ENCODE measurements around the gene PAN3.
"Not testable (repeated sequence)": the region's sequence is repeated elsewhere in the genome, so short reads cannot be mapped to it uniquely, and the experiment has no call there.

Gene PAN3, protein sequence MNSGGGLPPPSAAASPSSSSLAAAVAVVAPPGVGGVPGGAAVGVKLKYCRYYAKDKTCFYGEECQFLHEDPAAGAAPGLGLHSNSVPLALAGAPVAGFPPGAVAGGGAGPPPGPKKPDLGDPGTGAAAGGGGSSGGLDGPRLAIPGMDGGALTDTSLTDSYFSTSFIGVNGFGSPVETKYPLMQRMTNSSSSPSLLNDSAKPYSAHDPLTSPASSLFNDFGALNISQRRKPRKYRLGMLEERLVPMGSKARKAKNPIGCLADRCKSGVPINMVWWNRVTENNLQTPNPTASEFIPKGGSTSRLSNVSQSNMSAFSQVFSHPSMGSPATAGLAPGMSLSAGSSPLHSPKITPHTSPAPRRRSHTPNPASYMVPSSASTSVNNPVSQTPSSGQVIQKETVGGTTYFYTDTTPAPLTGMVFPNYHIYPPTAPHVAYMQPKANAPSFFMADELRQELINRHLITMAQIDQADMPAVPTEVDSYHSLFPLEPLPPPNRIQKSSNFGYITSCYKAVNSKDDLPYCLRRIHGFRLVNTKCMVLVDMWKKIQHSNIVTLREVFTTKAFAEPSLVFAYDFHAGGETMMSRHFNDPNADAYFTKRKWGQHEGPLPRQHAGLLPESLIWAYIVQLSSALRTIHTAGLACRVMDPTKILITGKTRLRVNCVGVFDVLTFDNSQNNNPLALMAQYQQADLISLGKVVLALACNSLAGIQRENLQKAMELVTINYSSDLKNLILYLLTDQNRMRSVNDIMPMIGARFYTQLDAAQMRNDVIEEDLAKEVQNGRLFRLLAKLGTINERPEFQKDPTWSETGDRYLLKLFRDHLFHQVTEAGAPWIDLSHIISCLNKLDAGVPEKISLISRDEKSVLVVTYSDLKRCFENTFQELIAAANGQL

DNA sequence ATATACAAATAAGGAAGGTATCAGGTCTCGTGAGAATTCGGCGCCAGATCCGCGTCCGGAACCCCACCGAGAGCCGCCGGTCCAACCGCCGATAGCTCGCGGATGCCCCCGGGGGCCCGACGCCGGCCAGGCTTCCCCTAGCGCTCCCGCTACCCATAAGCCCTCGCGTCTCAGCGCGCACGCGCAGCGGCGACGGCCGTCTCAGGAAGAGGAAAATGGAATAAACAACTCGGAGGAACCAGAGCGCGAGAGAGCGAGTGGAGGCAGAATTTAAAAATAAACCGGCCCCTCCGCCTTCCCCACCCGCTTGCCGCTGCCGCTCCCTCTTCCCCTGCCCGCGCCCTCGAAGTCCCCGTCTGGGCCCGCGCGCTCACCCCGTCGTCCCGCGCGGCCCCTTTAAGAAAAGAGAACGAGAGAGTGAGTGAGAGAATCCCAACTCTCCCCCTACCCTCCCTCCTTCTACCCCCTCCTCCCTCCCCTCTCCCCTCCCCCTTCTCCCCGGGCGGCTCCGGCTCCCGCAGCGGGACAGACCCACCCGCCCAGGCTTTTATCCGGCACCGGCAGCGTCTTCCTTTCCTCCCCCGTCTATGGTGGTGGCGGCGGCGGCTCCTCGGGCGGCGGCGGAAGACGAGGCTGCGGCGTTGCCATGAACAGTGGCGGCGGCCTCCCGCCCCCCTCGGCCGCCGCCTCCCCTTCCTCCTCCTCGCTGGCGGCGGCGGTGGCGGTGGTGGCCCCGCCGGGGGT, at the start of gene PAN3:
Gene PAN3 (plus strand): TSS at position 534 of the 744 bp plus-strand sequence. CDS start 113 bp downstream, at position 647.
- peak within 1 kb of the TSS; percentile 94 for H3K27ac ChIP-seq (ENCODE audit: low read depth, low read length)
- peak within 1 kb of the TSS; percentile 95 for H2AFZ ChIP-seq (ENCODE audit: low read length, unreplicated experiment)
- H3K79me2 ChIP-seq (ENCODE audit: control insufficient read depth, insufficient read depth, low read length, unreplicated experiment) = peaks cover 57% of the 10 kb centered on the region
- peaks cover 4% of the 10 kb centered on the region for H3K4me1 ChIP-seq (ENCODE audit: control insufficient read depth, insufficient read depth, low read length, unreplicated experiment)
- no peaks in the 10 kb centered on the region for H3K36me3 ChIP-seq (ENCODE audit: insufficient read depth, low read length)
- peak within 1 kb of the TSS; percentile 97 for H3K4me3 ChIP-seq (ENCODE audit: low read depth, low read length)
- no peaks in the 10 kb centered on the region for H3K27me3 ChIP-seq (ENCODE audit: insufficient read depth, low read length)

DNA sequence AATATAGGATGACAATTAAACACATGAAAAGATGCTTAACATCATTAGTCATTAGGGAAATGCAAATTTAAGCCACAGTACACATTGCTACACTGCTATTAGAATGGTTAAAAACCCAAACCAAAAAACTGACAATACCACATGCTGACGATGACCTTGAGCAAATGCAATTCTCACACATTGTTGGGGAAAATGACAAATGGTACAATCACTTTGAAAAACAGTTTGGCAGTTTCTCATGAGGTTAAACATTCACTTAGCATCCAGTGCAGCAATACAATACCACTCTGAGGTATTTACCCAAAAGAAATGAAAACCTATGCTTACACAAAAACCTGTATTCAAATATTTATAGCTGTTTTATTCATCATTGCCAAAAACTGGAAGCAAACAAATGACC, 49.3 kb upstream of the PAN3 start:
- H3K4me1 ChIP-seq (ENCODE audit: control insufficient read depth, insufficient read depth, low read length, unreplicated experiment) = no peaks in the 10 kb centered on the region
- no peaks in the 10 kb centered on the region for H3K36me3 ChIP-seq (ENCODE audit: insufficient read depth, low read length)
- no peak overlapping the region for H3K4me3 ChIP-seq (ENCODE audit: low read depth, low read length)
- H3K27me3 ChIP-seq (ENCODE audit: insufficient read depth, low read length) = peaks cover 38% of the 10 kb centered on the region
- H3K79me2 ChIP-seq (ENCODE audit: control insufficient read depth, insufficient read depth, low read length, unreplicated experiment) = no peaks in the 10 kb centered on the region
- no peak overlapping the region for H3K27ac ChIP-seq (ENCODE audit: low read depth, low read length)
- H2AFZ ChIP-seq (ENCODE audit: low read length, unreplicated experiment) = no peak overlapping the region

DNA sequence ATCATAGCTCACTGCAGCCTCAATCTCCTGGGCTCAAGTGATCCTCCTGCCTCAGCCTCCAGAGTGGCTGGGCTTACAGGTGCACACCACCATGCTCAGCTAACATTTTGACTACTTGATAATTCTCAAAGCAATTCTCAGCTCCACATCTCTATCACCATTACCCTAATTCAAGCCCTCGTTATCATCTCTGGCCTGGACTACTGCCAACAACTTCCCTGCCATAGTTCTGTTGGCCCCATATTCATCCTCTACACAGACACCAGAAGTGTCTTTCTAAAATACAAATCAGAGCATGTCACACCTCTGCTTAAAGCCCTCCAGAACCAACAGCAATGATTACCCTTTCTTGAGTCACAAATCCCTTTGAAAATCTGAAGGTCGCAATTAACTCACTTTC, 45.9 kb upstream of the PAN3 start:
- Histone ChIP-seq H3K79me2 (ENCODE audit: control insufficient read depth, insufficient read depth, low read length, unreplicated experiment) (no peaks in the 10 kb centered on the region), H3K36me3 (ENCODE audit: insufficient read depth, low read length) (no peaks in the 10 kb centered on the region), H3K4me1 (ENCODE audit: control insufficient read depth, insufficient read depth, low read length, unreplicated experiment) (no peaks in the 10 kb centered on the region), H3K27ac (ENCODE audit: low read depth, low read length) (no peak overlapping the region), H3K4me3 (ENCODE audit: low read depth, low read length) (no peak overlapping the region), H3K27me3 (ENCODE audit: insufficient read depth, low read length) (peaks cover 47% of the 10 kb centered on the region), H2AFZ (ENCODE audit: low read length, unreplicated experiment) (no peak overlapping the region)

DNA sequence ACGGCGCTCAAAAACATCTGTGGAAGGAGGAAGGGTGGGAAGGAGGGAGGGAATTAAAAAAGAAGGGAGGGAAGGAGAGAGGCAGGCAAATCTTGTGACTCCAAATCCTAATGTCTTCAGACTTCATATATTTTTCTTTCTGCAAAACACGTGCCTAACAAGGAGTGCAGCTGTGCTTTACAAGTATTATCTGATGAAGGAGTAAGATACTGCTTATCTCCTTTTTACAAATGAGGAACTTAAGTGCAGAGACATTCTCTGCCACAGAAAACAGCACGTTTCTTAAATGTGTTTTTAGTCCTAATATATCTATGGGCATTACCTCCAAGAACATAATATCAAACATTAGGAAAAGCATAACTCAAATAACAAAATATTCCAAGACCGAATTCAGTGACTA, 44.5 kb upstream of the PAN3 start:
- no peaks in the 10 kb centered on the region for H3K79me2 ChIP-seq (ENCODE audit: control insufficient read depth, insufficient read depth, low read length, unreplicated experiment)
- peaks cover 53% of the 10 kb centered on the region for H3K27me3 ChIP-seq (ENCODE audit: insufficient read depth, low read length)

DNA sequence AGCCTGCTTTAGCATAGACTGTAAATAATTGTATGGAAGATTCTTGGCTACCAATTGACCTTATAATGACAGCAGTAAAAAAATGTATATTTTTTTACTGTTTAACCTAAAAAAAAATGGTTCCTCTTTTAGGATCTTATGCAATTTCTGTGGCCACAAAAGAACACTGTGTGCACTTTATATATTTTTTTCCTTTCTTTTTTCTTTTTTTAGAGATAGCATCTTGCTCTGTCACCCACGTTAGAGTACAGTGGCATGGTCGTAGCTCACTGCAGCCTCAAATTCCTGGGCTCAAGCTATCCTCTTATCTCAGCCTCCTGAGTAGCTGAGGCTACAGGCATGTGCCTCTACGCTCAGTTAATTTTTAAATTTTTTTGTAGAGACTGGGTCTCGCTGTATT, 44.0 kb upstream of the PAN3 start:
- no peak overlapping the region for H3K4me3 ChIP-seq (ENCODE audit: low read depth, low read length)
- H3K79me2 ChIP-seq (ENCODE audit: control insufficient read depth, insufficient read depth, low read length, unreplicated experiment) = no peaks in the 10 kb centered on the region
- no peaks in the 10 kb centered on the region for H3K4me1 ChIP-seq (ENCODE audit: control insufficient read depth, insufficient read depth, low read length, unreplicated experiment)
- no peaks in the 10 kb centered on the region for H3K36me3 ChIP-seq (ENCODE audit: insufficient read depth, low read length)
- peaks cover 57% of the 10 kb centered on the region for H3K27me3 ChIP-seq (ENCODE audit: insufficient read depth, low read length)
- no peak overlapping the region for H3K27ac ChIP-seq (ENCODE audit: low read depth, low read length)
- no peak overlapping the region for H2AFZ ChIP-seq (ENCODE audit: low read length, unreplicated experiment)

More for the DNA sequence above, 44.5 kb upstream of the PAN3 start:
- Histone ChIP-seq H2AFZ (ENCODE audit: low read length, unreplicated experiment) (no peak overlapping the region), H3K4me1 (ENCODE audit: control insufficient read depth, insufficient read depth, low read length, unreplicated experiment) (no peaks in the 10 kb centered on the region), H3K4me3 (ENCODE audit: low read depth, low read length) (no peak overlapping the region), H3K36me3 (ENCODE audit: insufficient read depth, low read length) (no peaks in the 10 kb centered on the region), H3K27ac (ENCODE audit: low read depth, low read length) (no peak overlapping the region)

DNA sequence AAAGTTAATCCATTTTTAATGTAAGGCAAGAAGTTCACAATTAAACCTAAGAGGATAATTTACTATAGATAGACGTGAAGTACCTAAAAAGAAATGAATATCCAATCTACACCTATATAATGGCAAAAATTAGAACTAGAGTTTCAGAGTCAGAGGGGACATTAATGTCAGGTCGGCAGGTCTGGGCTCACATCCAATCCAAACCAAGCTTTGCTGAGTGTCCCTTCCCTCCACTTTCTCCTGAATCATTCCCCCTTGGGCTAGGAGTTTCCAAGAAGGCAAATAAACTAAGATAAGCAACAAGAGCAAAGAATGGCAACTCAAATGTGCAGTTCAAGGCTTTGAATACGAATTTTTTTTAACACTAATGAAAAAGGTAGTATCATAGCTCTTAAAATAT, 40.8 kb upstream of the PAN3 start:
- peaks cover 88% of the 10 kb centered on the region for H3K27me3 ChIP-seq (ENCODE audit: insufficient read depth, low read length)
- H3K4me3 ChIP-seq (ENCODE audit: low read depth, low read length) = no peak overlapping the region
- no peaks in the 10 kb centered on the region for H3K79me2 ChIP-seq (ENCODE audit: control insufficient read depth, insufficient read depth, low read length, unreplicated experiment)
- no peaks in the 10 kb centered on the region for H3K36me3 ChIP-seq (ENCODE audit: insufficient read depth, low read length)
- no peak overlapping the region for H3K27ac ChIP-seq (ENCODE audit: low read depth, low read length)
- peaks cover 4% of the 10 kb centered on the region for H3K4me1 ChIP-seq (ENCODE audit: control insufficient read depth, insufficient read depth, low read length, unreplicated experiment)
- H2AFZ ChIP-seq (ENCODE audit: low read length, unreplicated experiment) = no peak overlapping the region

DNA sequence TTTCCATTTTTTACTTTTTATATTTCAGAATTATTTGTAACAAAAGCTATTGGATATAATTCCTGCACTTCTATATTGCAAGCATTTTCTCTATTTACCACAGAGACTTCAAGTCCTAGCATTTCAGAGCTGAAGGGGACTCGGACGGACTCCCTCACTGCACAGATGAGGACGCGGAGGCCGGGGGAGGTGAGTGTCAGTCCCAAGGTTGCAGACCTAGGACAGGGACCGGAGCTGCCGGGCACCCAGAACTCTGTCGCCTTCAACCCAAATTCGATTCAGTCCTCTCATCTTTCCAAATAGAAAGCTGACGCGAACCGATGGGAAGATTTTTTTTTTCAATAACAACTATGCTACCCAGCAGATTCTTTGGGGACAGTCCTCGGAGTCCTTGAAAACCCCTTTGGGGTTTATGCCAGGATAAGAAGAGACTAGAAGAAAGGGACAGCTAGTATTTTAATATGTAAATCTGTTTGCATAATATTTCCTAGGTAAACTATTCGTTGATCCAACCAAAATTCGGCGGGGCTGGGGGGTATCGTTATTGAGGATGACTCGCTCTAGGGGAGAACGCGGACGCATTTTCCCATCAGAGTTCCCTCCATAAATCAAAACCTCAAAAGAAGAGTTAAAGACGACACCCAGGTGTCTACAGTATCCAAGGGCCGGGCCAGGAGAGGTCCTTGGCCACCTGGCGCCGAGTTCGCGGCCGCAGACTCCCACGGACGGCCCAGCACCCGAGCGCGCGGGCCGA, 38.8 kb upstream of the PAN3 start:
- Histone ChIP-seq H3K4me3 (ENCODE audit: low read depth, low read length) (peak overlapping the region; percentile 67), H2AFZ (ENCODE audit: low read length, unreplicated experiment) (peak overlapping the region; percentile 11), H3K79me2 (ENCODE audit: control insufficient read depth, insufficient read depth, low read length, unreplicated experiment) (no peaks in the 10 kb centered on the region), H3K27ac (ENCODE audit: low read depth, low read length) (no peak overlapping the region), H3K36me3 (ENCODE audit: insufficient read depth, low read length) (no peaks in the 10 kb centered on the region), H3K27me3 (ENCODE audit: insufficient read depth, low read length) (peaks cover 83% of the 10 kb centered on the region), H3K4me1 (ENCODE audit: control insufficient read depth, insufficient read depth, low read length, unreplicated experiment) (peaks cover 4% of the 10 kb centered on the region)

DNA sequence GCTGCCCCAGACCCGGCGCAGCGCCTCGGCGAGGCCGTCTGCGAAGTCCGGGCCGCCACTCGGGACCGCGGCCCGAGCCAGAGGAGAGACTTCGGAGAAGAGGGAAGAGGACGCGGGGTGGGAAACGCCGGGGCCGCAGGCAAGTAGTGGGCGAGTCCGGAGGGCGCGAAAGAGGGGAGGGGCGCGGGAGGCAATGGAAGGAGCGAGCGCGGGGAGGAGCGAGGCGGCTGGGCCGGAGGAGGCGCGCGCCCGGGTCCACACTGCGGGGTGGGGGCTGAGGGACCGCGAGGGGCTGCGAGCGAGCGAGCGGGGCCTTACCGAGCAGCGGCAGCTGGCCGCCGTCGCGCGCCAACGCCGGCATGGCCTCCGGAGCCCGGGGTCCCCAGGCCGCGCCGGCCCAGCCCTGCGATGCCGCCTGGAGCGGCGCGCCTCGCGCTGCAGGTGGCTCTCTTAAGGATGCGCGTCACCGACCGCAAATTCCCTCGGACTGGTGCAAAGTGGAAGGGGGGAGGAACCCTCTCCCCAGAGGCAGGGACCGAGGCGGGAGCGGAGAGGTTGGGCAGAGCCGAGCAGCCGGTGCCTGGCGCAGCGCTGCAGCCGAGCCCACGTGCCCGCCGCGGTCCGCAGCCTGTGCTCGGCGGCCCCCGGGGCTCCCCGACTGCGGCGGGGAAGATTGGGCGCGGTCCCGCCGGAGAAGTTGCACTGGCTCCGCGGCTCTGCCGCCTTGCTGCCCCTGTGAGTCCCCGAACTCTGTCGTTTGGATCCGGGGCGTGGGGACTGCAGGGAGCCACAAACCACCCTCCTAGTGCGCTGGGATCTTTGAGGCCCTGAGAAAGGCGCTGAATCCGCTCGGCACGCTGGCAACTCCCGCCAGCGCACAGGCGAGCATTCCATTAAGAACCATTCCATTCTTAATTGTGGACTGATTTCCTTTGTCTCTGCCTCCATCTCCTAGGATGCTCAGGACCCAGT, 37.9 kb upstream of the PAN3 start, which contains the start of gene FLT3:
Gene FLT3 (minus strand): TSS at position 427 of the 972 bp plus-strand sequence. CDS start 66 bp downstream, at position 361.
- H2AFZ ChIP-seq (ENCODE audit: low read length, unreplicated experiment) = peak within 1 kb of the TSS; percentile 11
- no peaks in the 10 kb centered on the region for H3K36me3 ChIP-seq (ENCODE audit: insufficient read depth, low read length)
- H3K4me1 ChIP-seq (ENCODE audit: control insufficient read depth, insufficient read depth, low read length, unreplicated experiment) = peaks cover 4% of the 10 kb centered on the region
- H3K4me3 ChIP-seq (ENCODE audit: low read depth, low read length) = peak within 1 kb of the TSS; percentile 67
- no peak within 1 kb of the TSS for H3K27ac ChIP-seq (ENCODE audit: low read depth, low read length)
- H3K79me2 ChIP-seq (ENCODE audit: control insufficient read depth, insufficient read depth, low read length, unreplicated experiment) = no peaks in the 10 kb centered on the region
- H3K27me3 ChIP-seq (ENCODE audit: insufficient read depth, low read length) = peaks cover 77% of the 10 kb centered on the region

DNA sequence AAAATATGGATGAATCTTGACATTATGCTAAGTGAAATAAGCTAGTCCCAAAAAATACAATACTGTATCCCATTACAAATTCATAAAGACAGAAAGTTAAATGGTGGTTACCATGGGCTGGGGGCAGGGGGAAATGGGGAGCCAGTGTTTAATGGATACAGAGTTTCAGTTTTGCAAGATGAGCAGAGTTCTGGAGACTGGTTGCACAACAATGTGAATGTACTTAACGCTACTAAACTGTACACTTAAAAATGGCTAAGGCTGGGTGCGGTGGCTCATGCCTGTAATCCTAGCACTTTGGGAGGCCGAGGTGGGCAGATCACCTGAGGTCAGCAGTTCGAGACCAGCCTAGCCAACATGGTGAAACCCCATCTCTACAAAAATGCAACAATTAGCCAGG, 36.5 kb upstream of the PAN3 start:
- H3K27me3 ChIP-seq (ENCODE audit: insufficient read depth, low read length) = peaks cover 63% of the 10 kb centered on the region
- H3K4me1 ChIP-seq (ENCODE audit: control insufficient read depth, insufficient read depth, low read length, unreplicated experiment); H3K27ac ChIP-seq (ENCODE audit: low read depth, low read length); H3K36me3 ChIP-seq (ENCODE audit: insufficient read depth, low read length); H3K4me3 ChIP-seq (ENCODE audit: low read depth, low read length); H3K79me2 ChIP-seq (ENCODE audit: control insufficient read depth, insufficient read depth, low read length, unreplicated experiment); H2AFZ ChIP-seq (ENCODE audit: low read length, unreplicated experiment): not testable (repeated sequence)

Measured in ACC112 (cell line).